HPDE6-E6E7 (cell line): ENCODE measurements around the gene ADCK1.
"Not testable (repeated sequence)": the region's sequence is repeated elsewhere in the genome, so short reads cannot be mapped to it uniquely, and the experiment has no call there.

ENCODE experiments used
- DNase-seq: peaks from one replicate; pipeline ENCODE4 v3.0.0; 2011; ENCODE audit warnings: missing footprints; ENCODE audit errors: extremely low spot score

ADCK1 gene

GRCh38 chr14:77950371-77951063 lies 150.6 kb downstream of the ADCK1 start:
- DNase-seq: no peak

DNA sequence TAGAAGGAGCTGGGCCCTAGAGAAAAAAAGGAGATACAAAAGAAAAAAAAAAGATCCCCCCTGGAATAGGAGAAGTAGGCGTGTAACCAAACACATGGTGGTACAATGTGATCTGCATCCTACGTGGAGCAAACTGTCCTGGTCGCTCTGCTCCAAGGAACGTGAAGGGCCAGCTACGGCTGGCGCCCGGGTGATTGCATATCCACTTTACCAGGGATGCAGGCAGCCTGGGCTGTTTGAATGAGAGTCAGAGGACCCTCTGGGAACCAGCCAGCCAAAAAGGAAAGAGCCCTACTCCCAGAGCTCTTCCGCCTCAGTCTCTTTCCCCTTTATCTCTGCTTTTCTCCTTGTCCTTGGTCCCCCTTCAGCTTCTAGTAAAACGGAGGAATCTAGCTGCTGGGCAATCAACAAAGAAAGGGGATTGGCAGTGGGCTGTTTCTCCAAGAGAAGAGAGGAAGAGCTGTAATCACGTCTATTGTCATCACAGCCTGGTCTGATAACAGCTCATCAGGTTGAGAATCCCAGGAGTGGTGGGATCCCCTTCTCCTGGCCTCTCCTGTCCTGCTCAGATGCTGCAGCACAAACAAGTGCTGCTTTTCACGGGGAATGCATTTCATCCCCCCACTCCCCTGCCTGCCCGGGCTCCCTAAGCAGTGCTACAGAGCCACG lies 156.0 kb downstream of the ADCK1 start:
- DNase-seq: no peak

- DNase-seq: not testable (repeated sequence)
Measured at GRCh38 chr14:77959686-77960085, 159.8 kb downstream of the ADCK1 start.

GRCh38 chr14:77961847-77962580 lies 162.1 kb downstream of the ADCK1 start:
- no peak for DNase-seq

GRCh38 chr14:77962731-77963520 lies 163.0 kb downstream of the ADCK1 start:
- DNase-seq: no peak

DNA sequence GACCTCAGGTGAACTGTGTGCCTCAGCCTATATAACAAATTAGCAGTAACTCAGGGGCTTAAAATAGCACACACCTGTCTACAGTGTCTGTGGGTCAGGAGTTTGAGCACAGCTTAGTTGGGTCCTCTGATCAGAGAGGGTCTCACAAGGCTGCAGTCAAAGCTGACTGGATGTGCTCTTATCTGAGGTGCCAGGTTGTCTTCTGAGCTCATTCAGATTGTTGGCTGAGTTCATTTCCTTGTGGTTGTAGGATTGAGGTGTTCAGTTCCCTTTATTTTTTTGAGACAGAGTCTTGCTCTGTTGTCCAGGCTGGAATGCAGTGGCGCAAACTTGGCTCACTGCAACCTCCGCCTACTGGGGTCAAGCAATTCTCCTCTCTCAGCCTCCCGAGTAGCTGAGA lies 164.7 kb downstream of the ADCK1 start:
- DNase-seq: no peak

GRCh38 chr14:77965050-77965449 lies 165.1 kb downstream of the ADCK1 start:
- DNase-seq: no peak

DNA sequence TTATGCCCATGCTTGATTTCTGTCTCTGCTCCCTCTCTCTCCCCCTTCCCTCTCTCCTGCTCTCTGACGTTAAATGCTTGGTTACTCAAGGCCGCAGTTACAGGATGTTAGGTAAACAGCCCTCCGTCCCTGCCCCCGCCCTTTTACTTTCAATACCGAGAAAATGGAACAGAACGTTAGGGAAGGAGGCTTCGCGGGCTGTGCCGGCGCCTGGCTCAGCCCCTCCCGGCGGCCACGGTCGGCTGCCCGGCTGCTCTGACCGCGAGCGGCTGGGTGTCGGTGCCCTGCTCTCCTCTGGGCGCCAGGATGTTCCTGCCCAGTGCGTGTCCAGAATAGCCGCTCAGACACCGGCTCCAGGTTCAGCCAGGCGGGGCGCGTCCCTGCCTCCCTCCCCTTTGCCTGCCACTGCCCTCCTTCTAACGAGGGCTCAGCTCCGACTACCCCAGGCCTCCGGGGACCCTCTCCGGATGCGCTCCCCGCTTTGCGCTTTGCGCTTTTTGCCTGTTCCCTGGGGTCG lies 166.1 kb downstream of the ADCK1 start:
- DNase-seq: no peak

DNA sequence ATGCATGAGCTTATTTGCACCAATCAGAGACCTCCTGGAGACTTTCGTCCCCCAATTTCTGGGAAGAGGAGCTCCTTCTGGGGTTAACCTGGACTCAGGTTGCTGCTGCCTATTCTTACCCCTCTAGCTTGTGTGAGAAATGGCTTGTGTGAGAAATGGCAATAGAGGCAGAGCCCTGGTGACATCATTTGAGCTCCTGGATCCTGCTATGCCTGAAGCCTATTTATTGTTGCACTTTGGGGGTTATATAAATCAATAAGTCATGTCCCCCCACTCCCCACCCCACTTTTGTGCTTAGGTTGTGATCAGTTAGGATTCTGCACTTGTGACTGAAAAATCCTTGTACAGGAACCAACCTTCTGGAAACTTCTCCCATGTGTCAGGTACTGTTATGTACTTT lies 167.2 kb downstream of the ADCK1 start:
- DNase-seq: no peak

DNA sequence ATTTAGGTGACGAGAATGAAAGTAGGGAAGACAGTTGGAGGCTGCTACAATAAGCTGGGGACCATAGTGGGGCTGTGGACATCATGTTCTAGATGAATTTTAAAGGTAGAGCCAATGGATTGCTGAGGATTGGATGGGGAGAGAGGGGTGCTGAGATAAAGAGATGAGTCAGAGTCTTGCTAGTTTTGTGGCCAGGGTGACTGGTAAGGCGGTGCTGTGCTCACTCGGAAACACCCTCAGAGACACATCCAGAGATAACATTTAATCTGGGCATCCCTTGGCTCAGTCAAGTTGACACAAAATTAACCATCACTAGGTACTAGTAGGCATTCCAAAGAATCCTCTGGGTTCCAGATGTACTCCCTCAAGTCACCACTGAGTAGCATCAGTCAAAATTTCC lies 170.7 kb downstream of the ADCK1 start:
- no peak for DNase-seq

- no peak for DNase-seq
Measured at GRCh38 chr14:77973246-77973645, 173.3 kb downstream of the ADCK1 start.

DNA sequence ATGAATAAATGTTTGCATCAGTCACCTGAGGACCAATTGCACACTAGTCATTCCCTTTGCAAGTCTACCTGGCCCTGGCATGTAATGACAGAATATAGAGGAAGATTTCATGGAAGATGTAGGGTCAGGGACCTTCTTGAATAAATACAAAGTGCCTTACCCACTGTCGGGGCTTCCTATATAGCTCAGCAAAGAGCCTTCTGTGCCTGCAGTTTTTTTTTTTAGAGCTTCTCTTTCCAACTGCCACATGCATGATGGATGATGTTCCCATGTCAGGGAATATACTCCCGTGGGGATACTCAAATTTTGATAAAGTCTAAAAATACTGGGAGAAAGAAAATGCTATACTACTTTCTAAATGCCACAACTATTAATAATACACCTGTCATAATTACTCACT lies 176.7 kb downstream of the ADCK1 start:
- no peak for DNase-seq

GRCh38 chr14:77979171-77979570 lies 179.3 kb downstream of the ADCK1 start:
- no peak for DNase-seq

DNA sequence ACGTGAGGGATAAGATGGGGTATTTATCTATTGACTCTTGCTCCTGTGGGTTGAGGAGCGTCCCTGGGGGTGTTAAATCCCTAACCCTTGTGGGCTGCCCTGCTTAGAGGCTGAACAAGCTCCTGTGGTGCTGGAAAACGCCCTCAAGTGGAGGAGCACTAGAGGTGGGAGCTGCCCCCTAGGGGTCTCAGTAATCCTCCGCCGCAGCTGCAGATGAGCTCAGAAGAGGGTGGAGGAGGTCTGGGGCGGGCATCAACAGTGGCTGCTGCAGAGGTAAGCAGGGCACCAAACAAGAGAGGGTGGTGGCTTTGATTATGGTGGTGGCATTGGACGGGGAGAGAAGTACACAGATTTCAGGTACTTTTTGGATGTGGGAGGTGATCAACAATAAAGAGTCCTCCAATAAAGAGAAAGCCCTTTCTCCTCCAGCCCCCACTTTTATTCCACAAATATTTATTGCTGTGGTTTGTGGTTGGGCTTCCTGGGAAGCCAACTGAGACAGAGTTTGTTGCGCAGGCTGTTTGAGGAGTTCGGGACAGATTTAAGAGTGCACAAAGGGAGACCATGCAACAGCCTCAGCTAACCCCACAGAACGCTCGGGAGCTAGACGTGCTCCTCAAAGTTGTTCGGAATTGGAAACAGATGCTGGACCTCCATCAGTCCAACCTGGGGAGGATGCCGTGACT lies 179.9 kb downstream of the ADCK1 start:
- no peak for DNase-seq

GRCh38 chr14:77980475-77981321 lies 180.8 kb downstream of the ADCK1 start:
- no peak for DNase-seq
